ENCODE measurements around the gene SCCPDH. TPM values are rescaled to one million over a fixed set of nuclear protein-coding genes. Genes with fewer than 3 reads are reported as not detected.
"Not testable (repeated sequence)": the region's sequence is repeated elsewhere in the genome, so short reads cannot be mapped to it uniquely, and the experiment has no call there.

The SCCPDH gene
- total and polyA plus RNA-seq, 2 donors (not counting 3 experiments of a cell fraction or from before 2014, with no cell fraction given), result 24.4 to 37.5 TPM

DNA sequence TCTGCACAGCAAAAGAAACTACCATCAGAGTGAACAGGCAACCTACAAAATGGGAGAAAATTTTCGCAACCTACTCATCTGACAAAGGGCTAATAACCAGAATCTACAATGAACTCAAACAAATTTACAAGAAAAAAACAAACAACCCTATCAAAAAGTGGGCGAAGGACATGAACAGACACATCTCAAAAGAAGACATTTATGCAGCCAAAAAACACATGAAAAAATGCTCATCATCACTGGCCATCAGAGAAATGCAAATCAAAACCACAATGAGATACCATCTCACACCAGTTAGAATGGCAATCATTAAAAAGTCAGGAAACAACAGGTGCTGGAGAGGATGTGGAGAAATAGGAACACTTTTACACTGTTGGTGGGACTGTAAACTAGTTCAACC lies 4.8 kb upstream of the SCCPDH start:
- DNase-seq (ENCODE audit: low read depth, low spot score); H3K79me2 ChIP-seq (ENCODE audit: control insufficient read depth, insufficient read depth, low read length); H3K36me3 ChIP-seq (ENCODE audit: control insufficient read depth in 2 of 2, extremely low read depth in 1 of 2, insufficient read depth in 2 of 2, low read length in 2 of 2); H3K9ac ChIP-seq (replicated peaks; ENCODE audit: extremely low read depth, insufficient read depth, low read length); H3K4me3 ChIP-seq (replicated peaks in 1 of 3; ENCODE audit: insufficient read depth in 1 of 3, low read depth in 1 of 3, low read length in 3 of 3); H3K9me3 ChIP-seq (replicated peaks; ENCODE audit: control insufficient read depth, insufficient read depth, low read length); intact Hi-C loops (cut with micrococcal nuclease); H3K27ac ChIP-seq (ENCODE audit: insufficient read depth, low read depth, low read length); H3K4me2 ChIP-seq (ENCODE audit: insufficient read depth, low read length); BruUV-seq (replicated peaks); H4K20me1 ChIP-seq (replicated peaks; ENCODE audit: control insufficient read depth, extremely low read depth, insufficient read depth, low read length); H3K9me1 ChIP-seq (replicated peaks; ENCODE audit: control insufficient read depth, extremely low read depth, insufficient read depth, low read length); POLR2A ChIA-PET; dilution Hi-C loops (cut with MboI; ENCODE audit: extremely low pct_ligation_motif_present, low sequenced_read_pairs); H3K4me1 ChIP-seq (ENCODE audit: control insufficient read depth, extremely low read depth, insufficient read depth, low read length); H3K27me3 ChIP-seq (ENCODE audit: control insufficient read depth in 2 of 2, insufficient read depth in 2 of 2, low read length in 2 of 2); FAIRE-seq; CTCF ChIA-PET; H2AFZ ChIP-seq (ENCODE audit: low read depth, low read length): not testable (repeated sequence)

GRCh38 chr1:246720814-246721213 lies 3.4 kb upstream of the SCCPDH start:
- POLR2A ChIA-PET; dilution Hi-C loops (cut with MboI; ENCODE audit: extremely low pct_ligation_motif_present, low sequenced_read_pairs); FAIRE-seq; H2AFZ ChIP-seq (ENCODE audit: low read depth, low read length); H3K27me3 ChIP-seq (ENCODE audit: control insufficient read depth in 2 of 2, insufficient read depth in 2 of 2, low read length in 2 of 2); H3K27ac ChIP-seq (ENCODE audit: insufficient read depth, low read depth, low read length); H3K9me1 ChIP-seq (replicated peaks; ENCODE audit: control insufficient read depth, extremely low read depth, insufficient read depth, low read length); H4K20me1 ChIP-seq (replicated peaks; ENCODE audit: control insufficient read depth, extremely low read depth, insufficient read depth, low read length); H3K9me3 ChIP-seq (replicated peaks; ENCODE audit: control insufficient read depth, insufficient read depth, low read length); H3K4me3 ChIP-seq (replicated peaks in 1 of 3; ENCODE audit: insufficient read depth in 1 of 3, low read depth in 1 of 3, low read length in 3 of 3); intact Hi-C loops (cut with micrococcal nuclease); H3K4me1 ChIP-seq (ENCODE audit: control insufficient read depth, extremely low read depth, insufficient read depth, low read length); H3K36me3 ChIP-seq (ENCODE audit: control insufficient read depth in 2 of 2, extremely low read depth in 1 of 2, insufficient read depth in 2 of 2, low read length in 2 of 2); H3K4me2 ChIP-seq (ENCODE audit: insufficient read depth, low read length); BruUV-seq (replicated peaks); H3K9ac ChIP-seq (replicated peaks; ENCODE audit: extremely low read depth, insufficient read depth, low read length); DNase-seq (ENCODE audit: low read depth, low spot score): not testable (repeated sequence)
- peaks cover 11% of the 10 kb centered on the region for H3K79me2 ChIP-seq (ENCODE audit: control insufficient read depth, insufficient read depth, low read length)
- CTCF ChIA-PET, result interaction anchor here (1.6 kb wide), 1 partner anchor 31 kb away, joined by 3 read pairs; no protein-coding TSS in a partner anchor

GRCh38 chr1:246722720-246723119 lies 1.5 kb upstream of the SCCPDH start:
- Histone ChIP-seq H3K36me3 (ENCODE audit: control insufficient read depth in 2 of 2, extremely low read depth in 1 of 2, insufficient read depth in 2 of 2, low read length in 2 of 2) (peaks cover 0 to 5% of the 10 kb centered on the region in 2 experiments), H3K27me3 (ENCODE audit: control insufficient read depth in 2 of 2, insufficient read depth in 2 of 2, low read length in 2 of 2) (no peaks in the 10 kb centered on the region), H3K9me1 (replicated peaks; ENCODE audit: control insufficient read depth, extremely low read depth, insufficient read depth, low read length) (no peaks in the 10 kb centered on the region), H3K27ac (ENCODE audit: insufficient read depth, low read depth, low read length) (no peak overlapping the region), H3K4me1 (ENCODE audit: control insufficient read depth, extremely low read depth, insufficient read depth, low read length) (peaks cover 6% of the 10 kb centered on the region), H3K4me2 (ENCODE audit: insufficient read depth, low read length) (no peak overlapping the region), H2AFZ (ENCODE audit: low read depth, low read length) (no peak overlapping the region), H3K4me3 (replicated peaks in 1 of 3; ENCODE audit: insufficient read depth in 1 of 3, low read depth in 1 of 3, low read length in 3 of 3) (no peak overlapping the region), H3K9ac (replicated peaks; ENCODE audit: extremely low read depth, insufficient read depth, low read length) (no peak overlapping the region), H4K20me1 (replicated peaks; ENCODE audit: control insufficient read depth, extremely low read depth, insufficient read depth, low read length) (no peaks in the 10 kb centered on the region), H3K79me2 (ENCODE audit: control insufficient read depth, insufficient read depth, low read length) (peaks cover 15% of the 10 kb centered on the region), H3K9me3 (replicated peaks; ENCODE audit: control insufficient read depth, insufficient read depth, low read length) (no peaks in the 10 kb centered on the region)
- TF ChIP-seq POLR2AphosphoS5 (IDR thresholded peaks at IDR 0.05; ENCODE audit: insufficient read depth, low read depth, low read length) (no peak), FOS (IDR thresholded peaks at IDR 0.05; ENCODE audit: borderline replicate concordance, insufficient read depth, low read length) (no peak), MAX (IDR thresholded peaks at IDR 0.05; ENCODE audit: insufficient read depth, insufficient read length) (no peak), JUN (IDR thresholded peaks at IDR 0.05; ENCODE audit: borderline replicate concordance, insufficient read depth, insufficient read length, low read depth) (no peak), GATA2 (IDR thresholded peaks at IDR 0.05; ENCODE audit: insufficient read depth, insufficient read length, low read depth, low read length) (no peak), POLR2A (IDR thresholded peaks at IDR 0.05; ENCODE audit: low read depth, low read length) (no peak), MYC (IDR thresholded peaks at IDR 0.05; ENCODE audit: low read depth, low read length) (no peak), EZH2 (IDR thresholded peaks at IDR 0.05; ENCODE audit: borderline replicate concordance, low read depth, low read length, severe bottlenecking) (no peak)
- TF ChIP-seq, protein P1, sequence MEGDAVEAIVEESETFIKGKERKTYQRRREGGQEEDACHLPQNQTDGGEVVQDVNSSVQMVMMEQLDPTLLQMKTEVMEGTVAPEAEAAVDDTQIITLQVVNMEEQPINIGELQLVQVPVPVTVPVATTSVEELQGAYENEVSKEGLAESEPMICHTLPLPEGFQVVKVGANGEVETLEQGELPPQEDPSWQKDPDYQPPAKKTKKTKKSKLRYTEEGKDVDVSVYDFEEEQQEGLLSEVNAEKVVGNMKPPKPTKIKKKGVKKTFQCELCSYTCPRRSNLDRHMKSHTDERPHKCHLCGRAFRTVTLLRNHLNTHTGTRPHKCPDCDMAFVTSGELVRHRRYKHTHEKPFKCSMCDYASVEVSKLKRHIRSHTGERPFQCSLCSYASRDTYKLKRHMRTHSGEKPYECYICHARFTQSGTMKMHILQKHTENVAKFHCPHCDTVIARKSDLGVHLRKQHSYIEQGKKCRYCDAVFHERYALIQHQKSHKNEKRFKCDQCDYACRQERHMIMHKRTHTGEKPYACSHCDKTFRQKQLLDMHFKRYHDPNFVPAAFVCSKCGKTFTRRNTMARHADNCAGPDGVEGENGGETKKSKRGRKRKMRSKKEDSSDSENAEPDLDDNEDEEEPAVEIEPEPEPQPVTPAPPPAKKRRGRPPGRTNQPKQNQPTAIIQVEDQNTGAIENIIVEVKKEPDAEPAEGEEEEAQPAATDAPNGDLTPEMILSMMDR (IDR thresholded peaks at IDR 0.05; ENCODE audit: extremely low read depth in 1 of 2, insufficient read depth in 1 of 2, low read depth in 1 of 2, low read length in 2 of 2), result no peak
- no TSS peak for BruUV-seq (replicated peaks)
- ChIA-PET POLR2A (no interaction called here), CTCF (no interaction called here)
- no peak for FAIRE-seq
- dilution Hi-C loops (cut with MboI; ENCODE audit: extremely low pct_ligation_motif_present, low sequenced_read_pairs) (no loop called here), intact Hi-C loops (cut with micrococcal nuclease) (no loop called here)
- no peak for DNase-seq (ENCODE audit: low read depth, low spot score)
